SK-N-SH treated with all-trans-retinoic acid at 6 μM for 48 hours (cell line): ENCODE data around the gene SYT12.

Experiments used
- ATAC-seq: fragments of 200-7000 bp; cut with Tn5 transposase; 3 replicates; pipeline ENCODE4 v1.9.1; 2020; ENCODE audit warnings: mild to moderate bottlenecking, moderate library complexity
- CSDC2 ChIP-seq: fragments of 250-450 bp; sonication (Bioruptor Pico); IDR thresholded peaks from 2 replicates; pipeline ENCODE4 v1.5.0; 2020; ENCODE audit warnings: mild to moderate bottlenecking, moderate library complexity
- ESRRG ChIP-seq: fragments of 250-450 bp; sonication (Bioruptor Pico); IDR thresholded peaks from 2 replicates; pipeline ENCODE4 v1.6.1; 2021; ENCODE audit warnings: mild to moderate bottlenecking
- GLIS3 ChIP-seq: fragments of 250-450 bp; sonication (Bioruptor Pico); IDR thresholded peaks from 2 replicates; pipeline ENCODE4 v1.5.0; 2020; ENCODE audit warnings: mild to moderate bottlenecking, moderate library complexity
- ISL1 ChIP-seq: fragments of 250-450 bp; sonication (Bioruptor Pico); IDR thresholded peaks from 2 replicates; pipeline ENCODE4 v2.1.2; 2022; ENCODE audit warnings: mild to moderate bottlenecking, moderate library complexity
- OSR1 ChIP-seq: fragments of 250-450 bp; sonication (Bioruptor Pico); IDR thresholded peaks from 2 replicates; pipeline ENCODE4 v1.8.0; 2022; ENCODE audit warnings: moderate library complexity, mild to moderate bottlenecking, inconsistent platforms
- POU6F1 ChIP-seq: fragments of 250-450 bp; sonication (Bioruptor Pico); IDR thresholded peaks from 2 replicates; pipeline ENCODE4 v1.8.0; 2021; ENCODE audit warnings: low read depth, mild to moderate bottlenecking, moderate library complexity, borderline replicate concordance
- PPARA ChIP-seq: fragments of 250-450 bp; sonication (Bioruptor Pico); IDR thresholded peaks from 2 replicates; pipeline ENCODE4 v1.5.0; 2020; ENCODE audit warnings: mild to moderate bottlenecking, borderline replicate concordance
- RARB ChIP-seq: fragments of 250-450 bp; sonication (Bioruptor Pico); IDR thresholded peaks from 2 replicates; pipeline ENCODE4 v1.8.0; 2021; ENCODE audit warnings: mild to moderate bottlenecking, moderate library complexity
- SNAI2 ChIP-seq: fragments of 250-450 bp; sonication (Bioruptor Pico); IDR thresholded peaks from 2 replicates; pipeline ENCODE4 v1.5.0; 2020; ENCODE audit warnings: mild to moderate bottlenecking, moderate library complexity
- TOX ChIP-seq: fragments of 250-450 bp; sonication (Bioruptor Pico); IDR thresholded peaks from 2 replicates; pipeline ENCODE4 v1.8.0; 2021; ENCODE audit warnings: mild to moderate bottlenecking, moderate library complexity, borderline replicate concordance
- TSHZ2 ChIP-seq: fragments of 250-450 bp; sonication (Bioruptor Pico); IDR thresholded peaks from 2 replicates; pipeline ENCODE4 v1.5.0; 2020; ENCODE audit warnings: mild to moderate bottlenecking, moderate library complexity
- ZFP3 ChIP-seq: fragments of 250-450 bp; sonication (Bioruptor Pico); IDR thresholded peaks from 2 replicates; pipeline ENCODE4 v1.5.0; 2020; ENCODE audit warnings: mild to moderate bottlenecking, moderate library complexity
- ZNF70 ChIP-seq: fragments of 450-650 bp; formaldehyde crosslinking; IDR thresholded peaks from 2 replicates; pipeline ENCODE4 v1.5.0; 2020; ENCODE audit warnings: mild to moderate bottlenecking, moderate library complexity
- ZNF8 ChIP-seq: fragments of 450-650 bp; formaldehyde crosslinking; IDR thresholded peaks from 2 replicates; pipeline ENCODE4 v1.5.0; 2020; ENCODE audit warnings: mild to moderate bottlenecking, moderate library complexity
- TF ChIP-seq, protein P1 (sequence below): fragments of 250-450 bp; sonication (Bioruptor Pico); IDR thresholded peaks from 2 replicates; pipeline ENCODE4 v1.8.0; 2020; ENCODE audit warnings: mild to moderate bottlenecking, moderate library complexity, borderline replicate concordance
- TF ChIP-seq, protein P2 (sequence below): fragments of 250-450 bp; sonication (Bioruptor Pico); IDR thresholded peaks from 2 replicates; pipeline ENCODE4 v1.5.1; 2020; ENCODE audit warnings: low read depth, mild to moderate bottlenecking, moderate library complexity
- TF ChIP-seq, protein P3 (sequence below): fragments of 250-450 bp; sonication (Bioruptor Pico); IDR thresholded peaks from 2 replicates; pipeline ENCODE4 v1.5.1; 2021; ENCODE audit warnings: mild to moderate bottlenecking, moderate library complexity

SYT12 gene

GRCh38 chr11:67060111-67060522 is 37.2 kb downstream of the SYT12 start:
- TF ChIP-seq, protein P1, sequence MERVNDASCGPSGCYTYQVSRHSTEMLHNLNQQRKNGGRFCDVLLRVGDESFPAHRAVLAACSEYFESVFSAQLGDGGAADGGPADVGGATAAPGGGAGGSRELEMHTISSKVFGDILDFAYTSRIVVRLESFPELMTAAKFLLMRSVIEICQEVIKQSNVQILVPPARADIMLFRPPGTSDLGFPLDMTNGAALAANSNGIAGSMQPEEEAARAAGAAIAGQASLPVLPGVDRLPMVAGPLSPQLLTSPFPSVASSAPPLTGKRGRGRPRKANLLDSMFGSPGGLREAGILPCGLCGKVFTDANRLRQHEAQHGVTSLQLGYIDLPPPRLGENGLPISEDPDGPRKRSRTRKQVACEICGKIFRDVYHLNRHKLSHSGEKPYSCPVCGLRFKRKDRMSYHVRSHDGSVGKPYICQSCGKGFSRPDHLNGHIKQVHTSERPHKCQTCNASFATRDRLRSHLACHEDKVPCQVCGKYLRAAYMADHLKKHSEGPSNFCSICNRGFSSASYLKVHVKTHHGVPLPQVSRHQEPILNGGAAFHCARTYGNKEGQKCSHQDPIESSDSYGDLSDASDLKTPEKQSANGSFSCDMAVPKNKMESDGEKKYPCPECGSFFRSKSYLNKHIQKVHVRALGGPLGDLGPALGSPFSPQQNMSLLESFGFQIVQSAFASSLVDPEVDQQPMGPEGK: no peak
- TF ChIP-seq ESRRG (CRISPR knock-in tag) (no peak), ZFP3 (CRISPR knock-in tag) (no peak), ISL1 (CRISPR knock-in tag) (no peak), POU6F1 (CRISPR knock-in tag) (no peak), ZNF70 (CRISPR knock-in tag) (no peak), OSR1 (CRISPR knock-in tag) (no peak), TSHZ2 (no peak), CSDC2 (no peak), PPARA (CRISPR knock-in tag) (no peak), SNAI2 (no peak), ZNF8 (CRISPR knock-in tag) (no peak), RARB (CRISPR knock-in tag) (no peak)
- TF ChIP-seq, protein P2, sequence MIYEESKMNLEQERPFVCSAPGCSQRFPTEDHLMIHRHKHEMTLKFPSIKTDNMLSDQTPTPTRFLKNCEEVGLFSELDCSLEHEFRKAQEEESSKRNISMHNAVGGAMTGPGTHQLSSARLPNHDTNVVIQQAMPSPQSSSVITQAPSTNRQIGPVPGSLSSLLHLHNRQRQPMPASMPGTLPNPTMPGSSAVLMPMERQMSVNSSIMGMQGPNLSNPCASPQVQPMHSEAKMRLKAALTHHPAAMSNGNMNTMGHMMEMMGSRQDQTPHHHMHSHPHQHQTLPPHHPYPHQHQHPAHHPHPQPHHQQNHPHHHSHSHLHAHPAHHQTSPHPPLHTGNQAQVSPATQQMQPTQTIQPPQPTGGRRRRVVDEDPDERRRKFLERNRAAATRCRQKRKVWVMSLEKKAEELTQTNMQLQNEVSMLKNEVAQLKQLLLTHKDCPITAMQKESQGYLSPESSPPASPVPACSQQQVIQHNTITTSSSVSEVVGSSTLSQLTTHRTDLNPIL (CRISPR knock-in tag): no peak
- TF ChIP-seq, protein P3, sequence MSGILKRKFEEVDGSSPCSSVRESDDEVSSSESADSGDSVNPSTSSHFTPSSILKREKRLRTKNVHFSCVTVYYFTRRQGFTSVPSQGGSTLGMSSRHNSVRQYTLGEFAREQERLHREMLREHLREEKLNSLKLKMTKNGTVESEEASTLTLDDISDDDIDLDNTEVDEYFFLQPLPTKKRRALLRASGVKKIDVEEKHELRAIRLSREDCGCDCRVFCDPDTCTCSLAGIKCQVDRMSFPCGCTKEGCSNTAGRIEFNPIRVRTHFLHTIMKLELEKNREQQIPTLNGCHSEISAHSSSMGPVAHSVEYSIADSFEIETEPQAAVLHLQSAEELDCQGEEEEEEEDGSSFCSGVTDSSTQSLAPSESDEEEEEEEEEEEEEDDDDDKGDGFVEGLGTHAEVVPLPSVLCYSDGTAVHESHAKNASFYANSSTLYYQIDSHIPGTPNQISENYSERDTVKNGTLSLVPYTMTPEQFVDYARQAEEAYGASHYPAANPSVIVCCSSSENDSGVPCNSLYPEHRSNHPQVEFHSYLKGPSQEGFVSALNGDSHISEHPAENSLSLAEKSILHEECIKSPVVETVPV: no peak
- TF ChIP-seq, all 23 proteins: peak for 0
- peak; percentile 51 for ATAC-seq

- ATAC-seq: no peak
- TF ChIP-seq SNAI2 (no peak), GLIS3 (no peak), ISL1 (CRISPR knock-in tag) (no peak), ZNF8 (CRISPR knock-in tag) (no peak), POU6F1 (CRISPR knock-in tag) (no peak), TOX (CRISPR knock-in tag) (no peak)
- TF ChIP-seq, protein P1: no peak
- TF ChIP-seq, all 23 proteins: peak for 0
Measured at GRCh38 chr11:67062526-67063373, 39.8 kb downstream of the SYT12 start.
